HG03060 (cell line): ENCODE data around the gene TRPM2.

Source experiments
- ATAC-seq: cut with Tn5 transposase; IDR thresholded peaks from one replicate; pipeline ENCODE4 v1.9.1; 2021; ENCODE audit warnings: low read depth, moderate number of reproducible peaks; ENCODE audit not compliant: unreplicated experiment

Gene TRPM2

DNA sequence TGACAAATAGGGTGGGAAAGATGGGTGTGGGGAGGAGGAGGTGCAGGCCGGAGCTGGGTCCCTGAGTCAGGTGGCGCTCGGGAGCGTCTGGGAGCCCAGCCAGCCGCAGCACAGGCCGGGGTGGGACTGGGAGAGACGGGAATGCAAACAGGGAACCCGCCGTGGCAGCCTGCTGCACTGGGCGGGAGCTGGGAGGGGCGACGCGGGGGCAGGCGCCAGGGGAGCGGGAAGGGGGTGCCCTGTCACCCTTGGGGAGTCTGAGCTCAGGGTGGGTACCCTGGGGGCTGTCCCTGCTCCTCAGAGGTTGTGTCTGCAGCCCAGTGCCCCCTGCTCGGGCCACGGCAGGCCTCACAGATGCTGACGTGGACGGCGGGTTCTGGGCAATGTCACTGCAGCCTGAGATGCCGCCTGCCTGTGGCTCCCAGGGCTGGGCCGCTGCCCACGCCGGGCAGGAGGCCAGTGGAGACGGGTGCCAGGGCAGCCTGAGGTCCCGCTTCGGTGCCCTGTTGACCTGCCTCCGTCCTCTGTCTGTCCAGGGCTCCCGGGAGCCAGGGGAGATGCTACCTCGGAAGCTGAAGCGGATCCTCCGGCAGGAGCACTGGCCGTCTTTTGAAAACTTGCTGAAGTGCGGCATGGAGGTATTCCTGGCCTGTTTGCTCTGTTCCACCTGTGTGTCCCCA is 85.2 kb downstream of the TRPM2 start:
- ATAC-seq = no peak

DNA sequence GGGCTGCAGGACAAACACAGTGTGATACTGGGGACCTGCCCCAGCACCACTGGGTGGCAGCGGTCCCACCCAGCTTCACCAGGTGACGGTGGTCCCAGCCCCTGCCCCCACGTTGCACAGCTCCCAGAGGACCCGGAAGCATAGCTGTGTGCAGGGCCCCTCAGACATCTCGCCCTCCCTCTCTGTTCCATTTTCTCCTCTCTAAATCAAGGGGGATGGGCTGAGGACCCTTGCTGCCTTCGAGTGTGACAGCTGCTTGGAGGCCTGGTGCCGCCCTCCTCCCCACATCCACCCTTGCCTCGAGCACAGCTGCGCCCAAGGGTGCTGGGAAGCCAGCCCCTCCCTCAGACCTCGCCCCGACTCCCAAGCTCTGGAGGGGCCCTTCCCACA is 85.8 kb downstream of the TRPM2 start:
- ATAC-seq = no peak

DNA sequence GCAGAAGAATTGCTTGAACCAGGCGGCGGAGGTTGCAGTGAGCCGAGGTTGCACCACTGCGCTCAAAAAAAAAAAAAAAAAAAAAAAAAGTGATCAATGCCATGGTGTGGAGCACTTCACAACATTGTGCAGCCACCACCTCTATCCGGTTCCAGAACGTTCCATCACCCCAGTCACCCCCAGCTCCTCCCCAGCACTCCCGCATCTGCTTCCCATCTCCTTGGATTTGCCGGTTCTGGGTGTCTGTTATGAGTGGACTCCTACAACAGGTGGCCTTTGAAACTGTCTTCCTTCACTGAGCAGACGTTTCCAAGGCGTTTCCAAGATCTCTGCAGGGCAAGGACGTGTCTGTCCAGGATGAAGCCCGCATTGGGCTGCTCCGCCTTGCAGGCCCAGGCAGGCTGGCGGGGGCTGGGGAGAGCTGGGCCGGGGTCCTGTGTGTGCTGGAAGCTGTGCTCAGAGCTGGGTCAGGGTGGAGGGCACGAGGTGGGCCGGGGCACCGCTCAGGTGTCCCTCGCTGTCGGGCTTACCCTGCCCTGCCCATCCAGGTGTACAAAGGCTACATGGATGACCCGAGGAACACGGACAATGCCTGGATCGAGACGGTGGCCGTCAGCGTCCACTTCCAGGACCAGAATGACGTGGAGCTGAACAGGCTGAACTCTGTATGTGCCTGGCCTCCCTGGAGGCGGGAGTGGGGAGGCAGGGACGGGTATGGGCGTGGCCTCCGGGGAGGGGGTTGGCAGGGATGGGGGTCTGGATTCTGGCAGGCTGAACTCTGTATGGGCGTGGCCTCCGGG is 87.0 kb downstream of the TRPM2 start:
- no peak for ATAC-seq

DNA sequence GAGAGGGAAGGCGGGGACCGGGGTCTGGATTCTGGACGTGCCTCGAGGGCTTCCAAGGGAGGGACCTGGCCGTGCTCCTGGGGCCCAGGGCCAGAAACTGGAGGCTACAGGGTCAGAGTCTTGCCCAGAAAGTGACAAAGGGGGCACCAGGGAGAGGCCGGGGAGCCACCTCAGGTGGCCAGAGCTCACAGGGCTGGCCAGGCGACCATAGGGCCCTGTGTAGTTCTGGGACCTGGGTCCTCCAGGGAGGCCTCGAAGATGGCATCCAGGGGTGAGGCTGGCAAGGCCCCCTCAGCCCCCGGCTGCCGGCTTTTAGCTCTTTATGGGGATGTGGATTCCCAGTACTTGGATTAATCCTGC is 87.6 kb downstream of the TRPM2 start:
- ATAC-seq = no peak

DNA sequence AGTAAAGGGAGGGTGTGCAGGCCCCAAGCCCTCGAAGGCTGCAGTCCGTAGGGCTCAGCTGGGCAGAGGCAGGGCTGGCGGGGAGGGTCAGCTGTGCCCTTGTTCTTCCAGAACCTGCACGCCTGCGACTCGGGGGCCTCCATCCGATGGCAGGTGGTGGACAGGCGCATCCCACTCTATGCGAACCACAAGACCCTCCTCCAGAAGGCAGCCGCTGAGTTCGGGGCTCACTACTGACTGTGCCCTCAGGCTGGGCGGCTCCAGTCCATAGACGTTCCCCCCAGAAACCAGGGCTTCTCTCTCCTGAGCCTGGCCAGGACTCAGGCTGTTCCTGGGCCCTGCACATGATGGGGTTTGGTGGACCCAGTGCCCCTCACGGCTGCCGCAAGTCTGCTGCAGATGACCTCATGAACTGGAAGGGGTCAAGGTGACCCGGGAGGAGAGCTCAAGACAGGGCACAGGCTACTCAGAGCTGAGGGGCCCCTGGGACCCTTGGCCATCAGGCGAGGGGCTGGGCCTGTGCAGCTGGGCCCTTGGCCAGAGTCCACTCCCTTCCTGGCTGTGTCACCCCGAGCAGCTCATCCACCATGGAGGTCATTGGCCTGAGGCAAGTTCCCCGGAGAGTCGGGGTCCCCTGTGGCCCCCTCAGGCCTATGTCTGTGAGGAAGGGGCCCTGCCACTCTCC is 88.3 kb downstream of the TRPM2 start:
- ATAC-seq = no peak

DNA sequence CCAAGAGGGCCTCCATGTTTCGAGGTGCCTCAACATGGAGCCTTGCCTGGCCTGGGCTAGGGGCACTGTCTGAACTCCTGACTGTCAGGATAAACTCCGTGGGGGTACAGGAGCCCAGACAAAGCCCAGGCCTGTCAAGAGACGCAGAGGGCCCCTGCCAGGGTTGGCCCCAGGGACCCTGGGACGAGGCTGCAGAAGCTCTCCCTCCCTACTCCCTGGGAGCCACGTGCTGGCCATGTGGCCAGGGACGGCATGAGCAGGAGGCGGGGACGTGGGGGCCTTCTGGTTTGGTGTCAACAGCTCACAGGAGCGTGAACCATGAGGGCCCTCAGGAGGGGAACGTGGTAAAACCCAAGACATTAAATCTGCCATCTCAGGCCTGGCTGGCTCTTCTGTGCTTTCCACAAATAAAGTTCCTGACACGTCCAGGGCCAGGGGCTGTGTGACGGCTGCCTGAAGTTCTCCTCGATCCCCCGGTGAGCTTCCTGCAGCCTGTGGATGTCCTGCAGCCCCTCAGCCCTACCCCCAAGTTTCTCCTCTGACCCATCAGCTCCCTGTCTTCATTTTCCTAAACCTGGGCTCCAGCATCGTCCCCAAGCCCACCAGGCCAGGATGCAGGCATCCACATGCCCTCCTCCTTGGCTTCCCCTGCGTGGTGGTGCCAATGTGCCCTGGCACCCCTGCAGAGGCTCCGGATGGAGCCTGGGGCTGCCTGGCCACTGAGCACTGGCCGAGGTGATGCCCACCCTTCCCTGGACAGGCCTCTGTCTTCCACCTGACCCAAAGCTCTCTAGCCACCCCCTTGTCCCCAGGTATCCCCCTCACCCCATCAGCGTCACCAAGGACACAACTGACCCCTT is 89.1 kb downstream of the TRPM2 start:
- no peak for ATAC-seq

DNA sequence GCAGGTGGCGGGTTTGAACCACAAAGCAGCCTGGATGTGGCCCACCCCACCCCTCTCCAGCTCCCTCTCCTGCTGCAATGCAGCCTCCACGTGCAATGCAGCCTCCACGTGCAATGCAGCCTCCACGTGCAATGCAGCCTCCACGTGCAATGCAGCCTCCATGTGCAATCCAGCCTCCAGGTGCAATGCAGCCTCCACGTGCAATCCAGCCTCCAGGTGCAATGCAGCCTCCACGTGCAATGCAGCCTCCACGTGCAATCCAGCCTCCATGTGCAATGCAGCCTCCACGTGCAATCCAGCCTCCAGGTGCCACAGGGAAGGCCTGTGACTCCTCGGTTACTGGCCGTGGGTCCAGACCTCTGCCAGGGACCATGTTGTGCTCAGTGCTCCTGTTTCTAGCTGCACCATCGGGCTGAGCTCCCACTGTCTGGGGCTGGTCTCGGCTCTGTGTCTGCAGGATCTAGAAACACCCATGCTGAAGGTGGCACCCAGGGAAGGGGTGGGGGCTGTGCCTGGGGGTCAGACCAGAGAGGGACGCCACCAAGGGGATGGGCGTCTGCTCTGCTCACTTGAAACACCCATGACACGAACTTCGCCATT is 90.0 kb downstream of the TRPM2 start:
- no peak for ATAC-seq

DNA sequence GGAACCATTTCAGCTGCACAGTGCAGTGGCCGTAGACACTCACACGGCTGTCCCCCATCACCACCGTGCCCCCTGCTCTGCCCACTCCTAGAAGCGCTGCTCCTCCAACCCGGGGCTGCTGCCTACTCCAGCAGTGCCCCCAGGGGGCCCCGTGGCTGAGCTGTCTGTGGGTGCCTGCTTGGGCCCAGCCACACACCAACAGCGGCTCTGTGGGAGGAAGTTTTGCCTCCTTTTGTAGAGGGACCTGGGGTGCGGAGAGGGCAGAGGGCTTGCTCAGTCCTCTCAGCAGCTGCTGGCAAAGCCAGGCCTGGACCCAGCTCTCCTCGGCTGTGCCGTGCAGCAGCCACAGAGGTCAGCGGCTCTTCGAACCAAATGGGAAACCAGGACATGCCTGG is 90.5 kb downstream of the TRPM2 start:
- no peak for ATAC-seq

DNA sequence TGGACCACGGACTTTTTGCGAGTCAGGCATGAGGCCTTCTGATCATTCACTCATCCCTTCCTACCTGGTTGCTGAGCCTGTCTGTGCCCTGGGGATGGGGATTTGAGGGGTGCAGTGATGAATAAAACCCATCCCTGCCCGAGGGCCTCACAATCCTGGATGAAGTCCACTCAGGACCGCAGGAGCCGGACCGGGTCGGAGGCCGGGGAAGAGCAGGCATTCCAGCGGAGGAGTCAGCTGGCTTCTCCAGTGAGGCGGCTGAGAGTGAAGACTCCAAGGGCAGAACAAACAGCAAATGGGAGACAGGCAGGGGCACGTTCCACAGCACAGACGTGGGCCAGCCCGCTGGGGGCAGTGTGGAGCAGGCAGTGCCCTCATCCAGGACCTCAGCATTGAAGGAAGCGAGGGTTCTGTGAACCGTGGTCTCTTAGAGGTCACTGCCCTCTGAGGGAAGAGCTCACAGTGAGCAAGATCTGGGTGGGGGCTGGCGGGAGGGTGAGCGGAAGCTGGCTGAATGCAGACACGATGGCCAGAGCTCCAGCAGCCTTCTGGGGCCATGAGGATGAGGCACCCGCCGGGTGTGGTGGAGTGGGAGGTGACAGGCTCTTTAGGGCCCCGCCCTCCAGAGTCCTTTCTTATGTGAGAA is 91.0 kb downstream of the TRPM2 start:
- ATAC-seq = no peak

DNA sequence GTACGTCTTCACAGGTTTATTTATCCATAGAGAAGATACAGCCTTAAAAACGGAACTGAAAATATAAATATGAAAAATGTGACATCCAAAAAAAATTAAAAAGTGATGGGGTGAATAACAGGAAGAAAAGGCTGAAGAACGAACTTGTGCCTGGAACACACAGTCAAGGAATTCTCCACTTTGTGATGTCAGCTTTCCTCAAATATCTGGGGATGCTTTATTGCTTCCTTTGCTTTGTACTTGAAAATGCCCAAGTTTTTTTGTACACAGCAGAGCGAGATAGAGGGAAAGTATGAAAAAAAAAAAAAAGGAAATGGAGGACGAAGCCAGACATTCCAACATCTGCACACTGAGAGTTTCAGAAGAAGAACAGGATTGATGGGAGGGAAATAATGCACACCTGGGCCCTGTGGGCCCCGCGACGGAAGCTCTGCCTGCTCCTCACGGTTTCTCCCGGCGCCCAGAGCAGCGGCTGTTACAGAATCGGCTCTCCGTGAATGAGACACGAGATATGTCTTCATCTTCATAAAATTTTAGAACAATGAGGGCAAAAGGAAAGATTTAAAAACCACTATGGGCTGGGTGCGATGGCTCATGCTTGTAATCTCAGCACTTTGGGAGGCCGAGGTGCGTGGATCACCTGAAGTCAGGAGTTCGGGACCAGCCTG is 91.9 kb downstream of the TRPM2 start:
- ATAC-seq = no peak

DNA sequence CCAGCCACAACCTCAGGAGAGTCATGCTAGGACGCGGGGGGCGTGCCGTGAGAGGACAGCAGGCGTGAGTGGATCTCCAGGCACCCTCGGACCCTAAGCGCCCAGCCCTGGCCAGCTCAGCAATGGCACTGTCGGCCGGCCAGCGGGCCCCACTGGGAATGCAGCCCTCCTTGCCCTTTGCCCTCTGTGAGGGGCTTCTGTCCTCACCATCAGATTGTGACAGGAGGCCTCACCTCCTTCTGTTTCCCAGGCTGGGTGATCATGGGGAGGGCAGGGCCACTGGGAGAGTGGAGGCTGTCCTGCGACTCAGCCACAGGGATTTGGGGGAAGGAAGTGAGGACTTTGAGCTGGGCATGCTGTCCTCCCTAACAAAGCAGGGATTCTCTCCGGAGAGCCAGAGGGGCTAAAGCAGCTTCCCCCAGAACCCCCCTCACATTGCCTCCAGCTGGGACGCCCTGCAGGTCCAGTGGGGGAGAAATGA is 95.3 kb downstream of the TRPM2 start:
- ATAC-seq = no peak

DNA sequence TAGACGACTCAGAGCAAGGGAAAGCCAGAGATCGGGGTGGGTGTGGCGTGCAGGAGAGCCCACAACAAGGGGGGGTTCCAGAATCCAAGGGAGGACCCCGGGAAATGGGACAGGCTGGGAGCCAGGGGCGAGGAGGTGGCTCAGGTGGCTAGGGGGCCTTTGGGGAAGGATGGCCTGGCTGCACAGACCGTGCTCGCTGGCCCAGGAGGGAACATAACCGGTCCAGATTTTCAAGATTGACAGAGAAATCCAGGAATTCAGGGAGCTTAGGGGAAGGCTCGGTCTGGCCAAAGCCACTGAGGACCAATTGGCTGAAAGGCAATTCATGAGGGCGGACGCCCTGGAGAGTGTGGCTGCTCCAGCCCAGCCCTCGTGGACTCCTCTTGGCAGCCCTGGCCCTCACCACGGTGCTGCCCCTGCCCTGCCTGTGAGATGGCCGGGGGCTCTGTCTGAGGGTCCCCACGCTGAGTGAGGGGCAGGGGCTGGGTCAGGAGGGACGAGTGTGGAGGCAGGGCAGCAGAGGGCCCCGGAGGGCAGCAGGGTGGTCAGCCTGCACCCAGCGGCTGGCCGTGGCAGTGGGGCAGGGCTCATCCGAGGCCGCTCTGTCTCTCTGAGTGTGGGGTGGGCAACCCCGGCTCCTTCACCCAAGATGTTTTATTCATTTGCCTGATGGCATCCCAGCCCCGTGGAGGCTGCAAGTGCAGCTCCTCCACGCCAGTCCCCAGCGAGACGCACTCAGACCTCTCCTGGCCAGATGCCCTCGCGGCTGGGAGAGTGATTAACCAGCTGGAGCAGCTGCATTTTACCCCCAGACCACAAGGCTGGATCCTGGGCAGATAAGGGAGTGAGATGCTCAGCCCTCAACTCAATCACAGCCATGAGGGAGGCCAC is 96.3 kb downstream of the TRPM2 start:
- no peak for ATAC-seq

DNA sequence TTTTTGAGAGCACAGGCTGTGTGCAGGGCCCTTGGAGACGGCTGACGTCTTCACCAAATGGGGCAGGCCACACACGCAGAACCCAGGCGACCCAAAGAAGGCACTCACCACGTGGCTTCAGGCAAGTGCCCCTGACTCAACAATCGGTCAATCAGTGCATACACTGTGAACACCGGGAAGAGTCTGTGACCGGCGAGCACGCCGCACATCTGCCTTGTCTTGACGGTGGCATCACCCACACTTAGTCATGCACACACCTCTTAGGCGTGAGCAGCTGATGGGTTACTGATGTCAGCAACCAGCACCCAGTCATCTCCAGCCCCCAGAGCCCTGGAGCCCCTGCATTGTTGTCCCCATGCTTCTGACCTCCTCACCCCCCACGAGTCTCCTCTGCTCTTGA is 97.0 kb downstream of the TRPM2 start:
- ATAC-seq = no peak

DNA sequence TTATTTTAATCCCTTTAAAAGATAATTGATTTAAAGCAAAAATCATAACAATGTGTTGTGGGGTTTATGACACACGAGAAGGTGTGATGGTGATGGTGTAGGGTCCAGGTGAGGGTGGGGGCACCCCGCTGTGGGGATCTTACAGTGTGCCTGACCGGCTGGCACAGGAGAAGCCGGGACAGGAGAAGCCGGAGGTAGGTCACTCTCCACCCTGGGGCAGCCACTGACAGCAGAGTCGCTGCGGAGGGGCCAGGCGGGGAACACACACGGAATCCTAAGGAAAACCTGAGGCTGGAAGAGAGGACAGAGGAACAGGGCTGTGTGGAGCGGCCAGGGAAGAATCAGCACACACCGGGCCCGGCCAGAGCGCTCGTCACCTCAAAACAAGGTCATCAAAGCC is 97.6 kb downstream of the TRPM2 start:
- no peak for ATAC-seq

DNA sequence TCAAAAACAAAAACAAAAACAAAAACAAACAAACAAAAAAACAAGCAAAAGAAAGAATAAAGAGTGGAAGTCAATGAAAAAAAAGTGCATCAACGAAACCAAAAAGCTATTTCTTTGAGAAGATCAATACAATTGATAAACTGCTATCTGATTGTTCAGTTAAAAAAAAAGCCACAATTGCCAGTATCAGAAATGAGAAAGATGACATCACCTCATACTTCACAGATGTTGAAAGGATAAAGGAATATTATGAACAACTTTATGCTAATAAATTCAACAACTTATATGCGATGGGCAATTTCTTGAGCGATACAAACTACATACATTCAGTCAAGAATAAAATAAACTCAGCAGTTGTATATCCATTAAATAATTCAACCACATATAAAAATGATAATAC is 99.7 kb downstream of the TRPM2 start:
- no peak for ATAC-seq

DNA sequence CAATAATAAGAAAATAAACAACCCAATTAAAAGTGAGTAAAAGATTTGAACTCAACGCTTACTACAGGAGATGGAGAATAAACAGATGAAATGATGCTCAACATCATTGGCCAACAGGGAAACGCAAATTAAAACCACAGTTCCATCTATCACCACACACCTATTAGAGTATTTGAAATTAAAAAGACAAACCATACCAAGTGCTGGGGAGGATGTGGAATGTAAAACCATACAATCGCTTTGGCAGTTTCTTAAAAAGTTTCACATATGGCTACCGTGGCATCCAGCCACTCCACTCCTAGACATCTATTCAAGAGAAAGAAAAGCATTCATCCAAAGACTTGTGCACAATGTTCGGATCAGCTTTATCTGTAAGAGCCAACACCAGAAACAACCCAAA is 100.6 kb downstream of the TRPM2 start:
- ATAC-seq = no peak

DNA sequence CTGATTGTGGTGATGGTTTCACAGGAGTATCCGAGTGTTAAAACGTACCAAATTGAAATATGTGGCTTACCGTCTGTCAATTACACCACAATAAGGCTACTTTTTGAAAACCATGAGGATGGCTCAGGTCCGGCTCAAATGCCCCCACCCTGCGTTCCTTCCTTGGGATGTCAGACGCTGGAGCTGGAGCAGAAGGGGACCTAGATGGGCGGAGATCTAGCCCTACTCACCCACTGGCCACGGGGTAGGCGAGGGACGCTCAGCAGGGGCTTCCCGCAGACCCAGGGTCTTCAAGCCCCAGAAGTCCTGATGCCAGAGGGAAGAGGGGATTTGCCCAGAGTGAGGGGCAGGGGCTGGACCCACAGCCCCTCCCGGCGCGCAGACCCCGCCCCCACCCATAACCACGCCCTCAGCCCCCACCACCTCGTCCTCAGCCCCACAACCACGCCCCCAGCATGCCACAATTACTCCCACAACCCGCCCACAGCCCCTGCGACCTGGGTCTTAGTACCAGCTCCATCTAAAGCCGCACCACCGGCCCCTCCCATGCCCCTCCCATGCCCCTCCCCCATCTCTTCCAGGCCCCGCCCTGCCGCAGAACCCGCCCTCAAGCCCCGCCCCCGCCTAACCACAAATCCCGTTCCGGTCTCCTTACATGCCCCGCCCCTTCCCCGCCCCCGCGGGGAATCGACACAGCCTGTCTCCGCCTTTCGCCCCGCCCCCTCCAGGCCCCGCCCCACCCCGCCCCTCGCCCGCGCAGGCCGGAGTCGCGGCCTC is 101.5 kb downstream of the TRPM2 start, which contains the start of gene LRRC3:
Gene LRRC3 (plus strand): TSS at position 764 of the 777 bp plus-strand sequence. CDS start 1,135 bp downstream, outside the sequence.
- ATAC-seq = no peak
